DOHH2 (cell line): Measurements from ENCODE around the gene CD2.
A peak's percentile ranks its signal among the peaks of the same experiment; 100 is the strongest.

Source experiments
- H3F3A ChIP-seq: fragments of 200-600 bp; sonication (generic), shearing (Covaris generic); 2 replicates; pipeline ENCODE4 v1.6.0; 2016; ENCODE audit warnings: antibody characterized with exemption, mild to moderate bottlenecking; ENCODE audit not compliant: control insufficient read depth, insufficient read depth
- H3K27ac ChIP-seq: fragments of 200-600 bp; sonication (generic); 2 replicates; pipeline ENCODE4 v1.5.1; 2014; ENCODE audit warnings: low read depth, mild to moderate bottlenecking, low read length, moderate library complexity
- H3K27me3 ChIP-seq: fragments of 200-600 bp; sonication (generic); 2 replicates; pipeline ENCODE4 v1.6.1; 2014; ENCODE audit warnings: mild to moderate bottlenecking, low read length, mixed read lengths; ENCODE audit not compliant: control insufficient read depth
- H3K36me3 ChIP-seq: fragments of 200-600 bp; sonication (generic); 2 replicates; pipeline ENCODE4 v1.6.1; 2014; ENCODE audit warnings: mild to moderate bottlenecking, low read length, moderate library complexity, mixed read lengths; ENCODE audit not compliant: control insufficient read depth
- H3K4me1 ChIP-seq: fragments of 200-600 bp; sonication (generic); 2 replicates; pipeline ENCODE4 v1.6.1; 2014; ENCODE audit warnings: mild to moderate bottlenecking, low read length, mixed read lengths; ENCODE audit not compliant: control insufficient read depth
- H3K4me2 ChIP-seq: fragments of 200-600 bp; sonication (generic); 2 replicates; pipeline ENCODE4 v1.6.0; 2014; ENCODE audit warnings: mild to moderate bottlenecking, low read length, moderate library complexity
- H3K4me3 ChIP-seq: fragments of 200-600 bp; sonication (generic); 2 replicates; pipeline ENCODE4 v1.5.1; 2014; ENCODE audit warnings: mild to moderate bottlenecking, low read length, mixed read lengths
- H3K79me2 ChIP-seq: fragments of 200-600 bp; sonication (generic); 2 replicates; pipeline ENCODE4 v1.6.1; 2014; ENCODE audit warnings: mild to moderate bottlenecking, low read length, mixed read lengths; ENCODE audit not compliant: control insufficient read depth
- H3K9me2 ChIP-seq: fragments of 200-600 bp; sonication (generic); replicated peaks from 2 replicates; pipeline ENCODE4 v1.6.1; 2014; ENCODE audit warnings: mild to moderate bottlenecking, low read length, mixed read lengths; ENCODE audit not compliant: control insufficient read depth
- H3K9me3 ChIP-seq: fragments of 200-600 bp; sonication (generic); 2 replicates; pipeline ENCODE4 v1.6.1; 2014; ENCODE audit warnings: antibody characterized with exemption, low read length, mixed read lengths; ENCODE audit not compliant: control insufficient read depth, insufficient read depth
- H4K20me1 ChIP-seq: fragments of 200-600 bp; sonication (generic); 2 replicates; pipeline ENCODE4 v1.6.0; 2014; ENCODE audit warnings: low read depth, mild to moderate bottlenecking, antibody characterized with exemption, low read length, moderate library complexity; ENCODE audit not compliant: control insufficient read depth, insufficient read depth
- EZH2phosphoT487 ChIP-seq: fragments of 200-600 bp; sonication (generic); IDR thresholded peaks from 2 replicates; pipeline ENCODE4 v1.6.1; 2017; ENCODE audit warnings: borderline replicate concordance, mild to moderate bottlenecking, antibody characterized with exemption, low read length, moderate library complexity, mixed read lengths
- TF ChIP-seq, protein P1 (sequence below): fragments of 200-600 bp; sonication (generic); IDR thresholded peaks from one replicate; pipeline ENCODE4 v1.5.1; 2014; ENCODE audit warnings: antibody characterized with exemption, mild to moderate bottlenecking, low read depth, low read length; ENCODE audit not compliant: poor library complexity, severe bottlenecking

CD2 gene

DNA sequence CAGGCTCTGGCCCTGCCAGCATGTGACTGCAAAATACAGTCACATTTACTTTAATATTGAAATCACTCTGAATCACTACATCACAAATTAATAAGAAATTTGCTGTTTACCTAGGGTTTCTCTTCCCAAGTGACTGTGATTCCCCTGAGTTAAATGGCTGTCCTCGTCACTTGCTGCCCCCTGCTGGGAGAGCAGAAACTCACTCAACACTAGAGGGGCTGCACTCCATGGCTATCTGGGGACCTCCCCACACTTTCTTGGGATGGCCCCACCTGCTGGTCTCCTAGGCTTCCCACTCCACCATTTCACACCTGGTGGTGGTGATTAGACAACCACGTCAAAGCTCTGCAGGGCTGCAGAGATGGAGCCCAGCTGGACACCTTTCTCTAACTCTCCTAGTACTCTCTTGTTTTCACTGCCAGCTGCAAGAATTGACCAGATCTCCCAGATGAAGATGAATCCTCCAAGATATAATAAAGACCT lies 63.4 kb downstream of the CD2 start:
- Histone ChIP-seq H3K27ac (no peak overlapping the region), H3K36me3 (no peaks in the 10 kb centered on the region), H3K79me2 (no peaks in the 10 kb centered on the region), H4K20me1 (no peaks in the 10 kb centered on the region), H3K9me3 (no peaks in the 10 kb centered on the region), H3K4me3 (no peak overlapping the region), H3F3A (no peaks in the 10 kb centered on the region), H3K4me2 (no peak overlapping the region), H3K9me2 (no peaks in the 10 kb centered on the region), H3K27me3 (no peaks in the 10 kb centered on the region), H3K4me1 (no peaks in the 10 kb centered on the region)
- no peak for TF ChIP-seq EZH2phosphoT487
- TF ChIP-seq, protein P1, sequence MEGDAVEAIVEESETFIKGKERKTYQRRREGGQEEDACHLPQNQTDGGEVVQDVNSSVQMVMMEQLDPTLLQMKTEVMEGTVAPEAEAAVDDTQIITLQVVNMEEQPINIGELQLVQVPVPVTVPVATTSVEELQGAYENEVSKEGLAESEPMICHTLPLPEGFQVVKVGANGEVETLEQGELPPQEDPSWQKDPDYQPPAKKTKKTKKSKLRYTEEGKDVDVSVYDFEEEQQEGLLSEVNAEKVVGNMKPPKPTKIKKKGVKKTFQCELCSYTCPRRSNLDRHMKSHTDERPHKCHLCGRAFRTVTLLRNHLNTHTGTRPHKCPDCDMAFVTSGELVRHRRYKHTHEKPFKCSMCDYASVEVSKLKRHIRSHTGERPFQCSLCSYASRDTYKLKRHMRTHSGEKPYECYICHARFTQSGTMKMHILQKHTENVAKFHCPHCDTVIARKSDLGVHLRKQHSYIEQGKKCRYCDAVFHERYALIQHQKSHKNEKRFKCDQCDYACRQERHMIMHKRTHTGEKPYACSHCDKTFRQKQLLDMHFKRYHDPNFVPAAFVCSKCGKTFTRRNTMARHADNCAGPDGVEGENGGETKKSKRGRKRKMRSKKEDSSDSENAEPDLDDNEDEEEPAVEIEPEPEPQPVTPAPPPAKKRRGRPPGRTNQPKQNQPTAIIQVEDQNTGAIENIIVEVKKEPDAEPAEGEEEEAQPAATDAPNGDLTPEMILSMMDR, result peak; percentile 91
